Measurements from ENCODE around the gene RNF130. TPM values are rescaled to one million over a fixed set of nuclear protein-coding genes. Genes with fewer than 3 reads are reported as not detected.
A peak's percentile ranks its signal among the peaks of the same experiment; 100 is the strongest.

The RNF130 gene
- total and polyA plus RNA-seq, 9 of the 15 experiments (the other 6 are each of a cell fraction or from before 2014, with no cell fraction given), result 5.8 to 39.4 (median 27.1) TPM

GRCh38 chr5:180084638-180085561 is 13.3 kb upstream of the RNF130 start (continued):
- TF ChIP-seq STAT6 (CRISPR knock-in tag; IDR thresholded peaks at IDR 0.05) (no peak), MEF2A (IDR thresholded peaks at IDR 0.05; ENCODE audit: control insufficient read depth, low read depth, low read length) (no peak), ZC3H11A (IDR thresholded peaks at IDR 0.05; ENCODE audit: low read depth, low read length) (no peak), RBM15 (IDR thresholded peaks at IDR 0.05; ENCODE audit: insufficient read depth, low read length) (no peak), TAL1 (IDR thresholded peaks at IDR 0.05) (peak; percentile 67), TEAD4 (IDR thresholded peaks at IDR 0.05; ENCODE audit: low read length) (peak; percentile 79), TEAD4 (CRISPR knock-in tag; IDR thresholded peaks at IDR 0.05; ENCODE audit: borderline replicate concordance) (no peak), HDAC3 (IDR thresholded peaks at IDR 0.05; ENCODE audit: borderline replicate concordance, partially characterized antibody) (peak; percentile 27), CREM (IDR thresholded peaks at IDR 0.05; ENCODE audit: low read depth) (peak; percentile 48; the same call in 1 of the 2 replicates), HNRNPLL (IDR thresholded peaks at IDR 0.05; ENCODE audit: low read depth, low read length, poor library complexity, severe bottlenecking) (peak; percentile 31), NRF1 (conservative IDR thresholded peaks at IDR 0.05 in 1 of 2, IDR thresholded peaks at IDR 0.05 in 1 of 2) (peak; percentile 20 to 32; a peak in 2 of 4 replicates), NFIC (IDR thresholded peaks at IDR 0.05) (peak; percentile 93), HDAC2 (IDR thresholded peaks at IDR 0.05) (peak; percentile 66; the same call in 1 of the 2 replicates), GABPB2 (CRISPR knock-in tag; conservative IDR thresholded peaks at IDR 0.05) (no peak), ZNF175 (CRISPR knock-in tag; IDR thresholded peaks at IDR 0.05; ENCODE audit: low read depth) (no peak), RHOXF2B (CRISPR knock-in tag; conservative IDR thresholded peaks at IDR 0.05) (no peak), HCFC1 (IDR thresholded peaks at IDR 0.05; ENCODE audit: low read depth, low read length) (no peak), ARID1B (IDR thresholded peaks at IDR 0.05) (peak; percentile 87), TEAD1 (CRISPR knock-in tag; IDR thresholded peaks at IDR 0.05) (peak; percentile 81 to 93; a peak in 3 of 4 replicates), TCF15 (CRISPR knock-in tag; IDR thresholded peaks at IDR 0.05) (no peak), GATAD2A (IDR thresholded peaks at IDR 0.05) (no peak), NCOA4 (IDR thresholded peaks at IDR 0.05; ENCODE audit: partially characterized antibody) (no peak), BHLHE40 (IDR thresholded peaks at IDR 0.05; ENCODE audit: low read length) (0 out of 2 replicates have a peak, but pooled peaks have one; percentile 13)
- TF ChIP-seq, protein P1, sequence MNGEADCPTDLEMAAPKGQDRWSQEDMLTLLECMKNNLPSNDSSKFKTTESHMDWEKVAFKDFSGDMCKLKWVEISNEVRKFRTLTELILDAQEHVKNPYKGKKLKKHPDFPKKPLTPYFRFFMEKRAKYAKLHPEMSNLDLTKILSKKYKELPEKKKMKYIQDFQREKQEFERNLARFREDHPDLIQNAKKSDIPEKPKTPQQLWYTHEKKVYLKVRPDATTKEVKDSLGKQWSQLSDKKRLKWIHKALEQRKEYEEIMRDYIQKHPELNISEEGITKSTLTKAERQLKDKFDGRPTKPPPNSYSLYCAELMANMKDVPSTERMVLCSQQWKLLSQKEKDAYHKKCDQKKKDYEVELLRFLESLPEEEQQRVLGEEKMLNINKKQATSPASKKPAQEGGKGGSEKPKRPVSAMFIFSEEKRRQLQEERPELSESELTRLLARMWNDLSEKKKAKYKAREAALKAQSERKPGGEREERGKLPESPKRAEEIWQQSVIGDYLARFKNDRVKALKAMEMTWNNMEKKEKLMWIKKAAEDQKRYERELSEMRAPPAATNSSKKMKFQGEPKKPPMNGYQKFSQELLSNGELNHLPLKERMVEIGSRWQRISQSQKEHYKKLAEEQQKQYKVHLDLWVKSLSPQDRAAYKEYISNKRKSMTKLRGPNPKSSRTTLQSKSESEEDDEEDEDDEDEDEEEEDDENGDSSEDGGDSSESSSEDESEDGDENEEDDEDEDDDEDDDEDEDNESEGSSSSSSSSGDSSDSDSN (IDR thresholded peaks at IDR 0.05; ENCODE audit: borderline replicate concordance in 1 of 2, low read depth in 2 of 2, low read length in 2 of 2), result 0 out of 4 replicates have a peak, but pooled peaks of 1 of the 2 experiments have one; percentile 33
